ENCODE measurements around the gene CTSW.

- TF ChIP-seq EZH2phosphoT487 (conservative IDR thresholded peaks at IDR 0.05; ENCODE audit: low read length) = no peak
- TF ChIP-seq, protein P1, sequence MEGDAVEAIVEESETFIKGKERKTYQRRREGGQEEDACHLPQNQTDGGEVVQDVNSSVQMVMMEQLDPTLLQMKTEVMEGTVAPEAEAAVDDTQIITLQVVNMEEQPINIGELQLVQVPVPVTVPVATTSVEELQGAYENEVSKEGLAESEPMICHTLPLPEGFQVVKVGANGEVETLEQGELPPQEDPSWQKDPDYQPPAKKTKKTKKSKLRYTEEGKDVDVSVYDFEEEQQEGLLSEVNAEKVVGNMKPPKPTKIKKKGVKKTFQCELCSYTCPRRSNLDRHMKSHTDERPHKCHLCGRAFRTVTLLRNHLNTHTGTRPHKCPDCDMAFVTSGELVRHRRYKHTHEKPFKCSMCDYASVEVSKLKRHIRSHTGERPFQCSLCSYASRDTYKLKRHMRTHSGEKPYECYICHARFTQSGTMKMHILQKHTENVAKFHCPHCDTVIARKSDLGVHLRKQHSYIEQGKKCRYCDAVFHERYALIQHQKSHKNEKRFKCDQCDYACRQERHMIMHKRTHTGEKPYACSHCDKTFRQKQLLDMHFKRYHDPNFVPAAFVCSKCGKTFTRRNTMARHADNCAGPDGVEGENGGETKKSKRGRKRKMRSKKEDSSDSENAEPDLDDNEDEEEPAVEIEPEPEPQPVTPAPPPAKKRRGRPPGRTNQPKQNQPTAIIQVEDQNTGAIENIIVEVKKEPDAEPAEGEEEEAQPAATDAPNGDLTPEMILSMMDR (IDR thresholded peaks at IDR 0.05; ENCODE audit: insufficient read depth, low read length, poor library complexity, severe bottlenecking) = no peak
Observed at GRCh38 chr11:65890324-65891218, 10.9 kb downstream of the CTSW start, which contains the start of gene CCDC85B.

Measured in SU-DHL-6 (cell line).